NB4 (cell line): ENCODE results near the gene CEP162.
"Not testable (repeated sequence)": the region's sequence is repeated elsewhere in the genome, so short reads cannot be mapped to it uniquely, and the experiment has no call there.

Experiments used
- DNase-seq: peaks from one replicate; pipeline ENCODE4 v3.0.0; 2010; ENCODE audit warnings: low read depth
- H3K4me3 ChIP-seq: one replicate; pipeline ENCODE4 v1.5.1; 2011; ENCODE audit warnings: mild to moderate bottlenecking, low read depth, low read length, moderate library complexity
- MYC ChIP-seq: IDR thresholded peaks from 2 replicates; pipeline ENCODE4 v1.6.1; 2011; ENCODE audit warnings: low read depth, low read length
- POLR2A ChIP-seq: IDR thresholded peaks from 2 replicates; pipeline ENCODE4 v1.6.1; 2011; ENCODE audit warnings: mild to moderate bottlenecking; ENCODE audit not compliant: insufficient read length; ENCODE audit errors: extremely low read depth
- TF ChIP-seq, protein P1 (sequence below): IDR thresholded peaks from 2 replicates; pipeline ENCODE4 v1.6.1; 2011; ENCODE audit warnings: low read depth, low read length
- TF ChIP-seq, protein P2 (sequence below): IDR thresholded peaks from one replicate; pipeline ENCODE4 v1.5.1; 2012; ENCODE audit warnings: low read depth, low read length

Gene CEP162

DNA sequence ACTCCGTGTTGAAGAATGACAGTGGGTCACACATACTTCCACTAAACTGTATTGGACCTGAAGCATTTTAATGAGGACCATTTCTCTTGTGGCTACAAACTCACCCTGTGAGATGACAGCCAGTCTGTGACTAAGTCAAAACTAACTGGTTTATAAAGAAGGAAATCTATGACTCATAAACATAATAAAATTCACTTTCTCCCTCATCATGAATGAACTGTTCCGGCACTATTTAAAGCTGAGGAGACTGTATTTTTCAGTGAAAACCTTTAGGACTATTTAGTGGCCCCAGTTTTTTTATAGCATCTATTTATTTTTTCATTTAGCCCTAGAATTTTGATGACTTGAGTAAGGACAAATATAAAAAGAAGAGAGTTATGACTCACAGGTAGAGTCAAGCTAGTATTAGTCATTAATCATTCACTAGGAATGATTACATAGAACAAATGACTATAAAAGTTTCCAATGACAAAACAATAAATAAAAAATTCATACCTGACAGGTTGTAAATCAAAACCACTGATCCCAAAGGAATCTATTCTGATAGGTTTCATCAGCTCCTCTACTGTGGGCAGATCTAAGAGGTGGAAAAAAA lies 34.2 kb downstream of the CEP162 start:
- H3K4me3 ChIP-seq, result no peak overlapping the region
- TF ChIP-seq, protein P1, sequence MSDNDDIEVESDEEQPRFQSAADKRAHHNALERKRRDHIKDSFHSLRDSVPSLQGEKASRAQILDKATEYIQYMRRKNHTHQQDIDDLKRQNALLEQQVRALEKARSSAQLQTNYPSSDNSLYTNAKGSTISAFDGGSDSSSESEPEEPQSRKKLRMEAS, result no peak
- TF ChIP-seq POLR2A (no peak), MYC (no peak)
- TF ChIP-seq, protein P2, sequence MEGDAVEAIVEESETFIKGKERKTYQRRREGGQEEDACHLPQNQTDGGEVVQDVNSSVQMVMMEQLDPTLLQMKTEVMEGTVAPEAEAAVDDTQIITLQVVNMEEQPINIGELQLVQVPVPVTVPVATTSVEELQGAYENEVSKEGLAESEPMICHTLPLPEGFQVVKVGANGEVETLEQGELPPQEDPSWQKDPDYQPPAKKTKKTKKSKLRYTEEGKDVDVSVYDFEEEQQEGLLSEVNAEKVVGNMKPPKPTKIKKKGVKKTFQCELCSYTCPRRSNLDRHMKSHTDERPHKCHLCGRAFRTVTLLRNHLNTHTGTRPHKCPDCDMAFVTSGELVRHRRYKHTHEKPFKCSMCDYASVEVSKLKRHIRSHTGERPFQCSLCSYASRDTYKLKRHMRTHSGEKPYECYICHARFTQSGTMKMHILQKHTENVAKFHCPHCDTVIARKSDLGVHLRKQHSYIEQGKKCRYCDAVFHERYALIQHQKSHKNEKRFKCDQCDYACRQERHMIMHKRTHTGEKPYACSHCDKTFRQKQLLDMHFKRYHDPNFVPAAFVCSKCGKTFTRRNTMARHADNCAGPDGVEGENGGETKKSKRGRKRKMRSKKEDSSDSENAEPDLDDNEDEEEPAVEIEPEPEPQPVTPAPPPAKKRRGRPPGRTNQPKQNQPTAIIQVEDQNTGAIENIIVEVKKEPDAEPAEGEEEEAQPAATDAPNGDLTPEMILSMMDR, result no peak
- no peak for DNase-seq

DNA sequence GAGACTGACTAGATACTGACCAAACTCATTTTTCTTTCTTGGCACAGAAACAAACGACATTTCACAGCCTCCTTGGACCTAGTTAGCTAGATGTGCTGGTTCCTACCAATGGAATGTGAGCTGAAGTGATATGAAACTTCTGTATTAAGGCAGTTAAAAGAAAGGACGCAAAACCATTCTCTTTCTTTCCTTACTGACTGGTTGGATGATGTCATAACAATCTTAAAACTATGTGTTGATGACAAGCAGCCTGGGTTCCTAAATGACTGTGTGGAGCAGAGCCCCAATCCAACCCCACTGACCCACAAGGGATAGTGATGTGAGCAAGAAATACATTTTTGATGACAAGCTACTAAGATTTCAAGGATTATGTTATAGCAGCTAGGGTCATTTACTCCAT lies 35.6 kb downstream of the CEP162 start:
- no peak for DNase-seq
- TF ChIP-seq MYC (no peak), POLR2A (no peak)
- TF ChIP-seq, protein P1, result no peak
- TF ChIP-seq, protein P2, result no peak
- H3K4me3 ChIP-seq, result no peak overlapping the region

DNA sequence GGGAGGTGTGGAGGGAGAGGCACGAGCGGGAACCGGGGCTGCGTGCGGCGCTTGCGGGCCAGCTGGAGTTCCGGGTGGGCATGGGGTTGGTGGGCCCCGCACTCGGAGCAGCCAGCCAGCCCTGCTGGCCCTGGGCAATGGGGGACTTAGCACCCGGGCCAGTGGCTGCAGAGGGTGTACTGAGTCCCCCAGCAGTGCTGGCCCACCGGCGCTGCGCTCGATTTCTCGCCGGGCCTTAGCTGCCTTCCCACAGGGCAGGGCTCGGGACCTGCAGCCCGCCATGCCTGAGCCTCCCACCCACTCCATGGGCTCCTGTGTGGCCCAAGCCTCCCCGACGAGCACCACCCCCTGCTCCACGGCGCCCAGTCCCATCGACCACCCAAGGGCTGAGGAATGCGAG lies 38.1 kb downstream of the CEP162 start:
- DNase-seq, H3K4me3 ChIP-seq: not testable (repeated sequence)

DNA sequence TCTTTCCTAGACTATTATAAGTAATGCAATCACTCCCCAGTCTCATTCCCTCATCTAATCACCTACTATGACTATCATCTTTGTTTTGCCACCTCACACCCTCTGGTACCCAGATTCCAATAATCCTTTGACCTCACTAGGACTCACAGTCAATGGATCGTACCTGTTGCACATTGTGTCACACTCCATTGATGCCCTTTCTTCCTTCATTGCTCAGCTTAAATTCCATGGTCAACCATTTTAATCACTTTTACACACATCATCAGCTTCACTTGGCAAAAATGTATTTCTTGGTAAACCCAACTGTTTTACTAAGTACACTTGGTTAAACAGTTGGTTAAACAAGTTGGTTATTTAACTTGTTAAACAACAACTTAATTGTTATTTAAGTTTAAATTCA lies 44.0 kb downstream of the CEP162 start:
- no peak overlapping the region for H3K4me3 ChIP-seq
- no peak for DNase-seq
- TF ChIP-seq, protein P1, result no peak

DNA sequence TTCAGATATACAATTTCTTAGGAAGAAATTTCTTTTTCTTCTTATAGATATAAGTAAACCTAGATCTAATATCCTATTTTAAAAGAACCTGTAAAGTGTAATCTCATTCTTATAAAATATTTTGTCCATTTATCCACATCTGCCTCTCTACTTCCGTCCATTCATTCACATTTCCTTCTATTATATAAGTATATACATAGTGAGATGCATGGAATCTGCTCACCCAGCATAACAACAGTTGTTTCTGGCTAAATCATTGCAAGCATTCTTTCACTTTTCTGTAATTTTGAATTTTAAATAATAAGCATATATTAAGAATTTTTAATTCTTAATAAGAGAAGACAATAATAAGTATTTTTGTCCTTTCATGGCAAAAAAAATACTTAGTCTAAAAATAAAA lies 45.4 kb downstream of the CEP162 start:
- no peak for DNase-seq
- TF ChIP-seq MYC (no peak), POLR2A (no peak)
- TF ChIP-seq, protein P2, result no peak
- TF ChIP-seq, protein P1, result no peak

DNA sequence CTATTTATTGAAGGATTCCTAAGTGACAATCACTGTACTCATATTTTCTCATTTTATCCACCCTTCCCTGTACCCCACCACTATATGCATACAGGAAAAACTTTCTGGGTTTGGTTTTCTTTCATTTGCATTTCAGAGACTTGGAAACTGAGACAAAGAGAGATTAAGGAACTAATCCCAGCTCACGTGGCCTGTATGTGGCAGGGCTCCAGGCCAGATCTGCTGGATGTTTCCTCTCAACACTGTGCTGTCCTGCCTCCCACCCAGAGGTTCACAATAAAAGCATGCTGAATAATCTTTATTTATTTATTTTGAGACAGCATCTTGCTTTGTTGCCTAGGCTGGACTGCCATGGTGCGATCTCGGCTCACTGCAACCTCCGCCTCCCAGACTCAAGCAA lies 50.2 kb downstream of the CEP162 start:
- DNase-seq, result no peak
- no peak overlapping the region for H3K4me3 ChIP-seq
- TF ChIP-seq POLR2A, result no peak
- TF ChIP-seq, protein P2, result no peak
- no peak for TF ChIP-seq MYC
- TF ChIP-seq, protein P1, result no peak

More for the DNA sequence above, 45.4 kb downstream of the CEP162 start:
- H3K4me3 ChIP-seq, result no peak overlapping the region

DNA sequence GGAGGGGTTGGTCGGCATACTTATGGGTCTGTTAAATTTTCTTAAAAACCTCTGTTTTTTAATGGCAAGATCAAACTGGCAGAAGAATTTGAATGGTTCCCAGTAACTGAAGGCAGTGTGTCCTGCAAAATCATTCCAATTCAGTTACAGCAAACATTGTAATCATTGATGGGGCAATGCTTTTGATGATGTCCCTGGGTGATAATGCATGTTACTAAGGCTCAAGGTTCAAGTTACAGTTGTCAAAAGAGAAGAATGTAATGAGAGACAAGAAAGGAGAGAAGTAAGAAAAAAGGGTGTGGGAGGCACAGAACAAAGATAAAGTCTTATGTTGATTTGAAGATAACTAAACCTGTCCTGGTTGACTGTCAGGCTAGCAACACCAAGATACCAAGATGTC lies 54.9 kb downstream of the CEP162 start:
- TF ChIP-seq, protein P1, result no peak
- TF ChIP-seq POLR2A (no peak), MYC (no peak)
- TF ChIP-seq, protein P2, result no peak
- no peak for DNase-seq
- no peak overlapping the region for H3K4me3 ChIP-seq
